Spleen (tissue), 7 donors: ENCODE data around the gene RPL10.

Experiments
- CTCF ChIP-seq, 11 experiments: fragments of 200-600 bp in 7 of 11; fragments of 450-650 bp in 4 of 11; sonication (generic) in 4 of 11; IDR thresholded peaks in 8 of 11; conservative IDR thresholded peaks in 3 of 11; 1 replicate in 7 of 11; 2 replicates in 4 of 11; pipeline versions ENCODE4 v1.4.0 to v1.8.0; 2016 to 2021; ENCODE audit warnings: antibody characterized with exemption in 11 of 11, inconsistent platforms in 4 of 11, mild to moderate bottlenecking in 1 of 11
- POLR2AphosphoS5 ChIP-seq, 3 donors: sonication (generic); formaldehyde crosslinking; IDR thresholded peaks; one replicate each; pipeline ENCODE4 v1.5.1; 2017; ENCODE audit warnings: antibody characterized with exemption in 3 of 3
- donor health status: DM: no; HTN: no; CAD: no; lungs with moderate emphysema.
- donor health status: DM: no; HTN: no; CAD: no.
- donor health status: DM: no; HTN: no; CAD: no.

- TF ChIP-seq CTCF (IDR thresholded peaks at IDR 0.05 in 8 of 11, conservative IDR thresholded peaks at IDR 0.05 in 3 of 11) (no peak), POLR2AphosphoS5 (IDR thresholded peaks at IDR 0.05) (no peak)
Measured at GRCh38 chrX:154350429-154351182, 47.6 kb upstream of the RPL10 start.
